ENCODE data around the gene SLC31A2. TPM values are rescaled to one million over a fixed set of nuclear protein-coding genes. Genes with fewer than 3 reads are reported as not detected.
A peak's percentile ranks its signal among the peaks of the same experiment; 100 is the strongest.

SLC31A2 gene
- total RNA-seq, 1 donor from 2014 or later = 6.4 TPM

GRCh38 chr9:113185271-113185670, 34.5 kb downstream of the SLC31A2 start:
- no peak for DNase-seq (ENCODE audit: low read depth in 2 of 2)

GRCh38 chr9:113186137-113186755, 35.4 kb downstream of the SLC31A2 start:
- no peak for DNase-seq (ENCODE audit: low read depth in 2 of 2)

- DNase-seq (ENCODE audit: low read depth in 2 of 2) = peak in 1 of 2 donors; percentile 73
Observed at GRCh38 chr9:113187929-113188595, 37.3 kb downstream of the SLC31A2 start.

- no peak for DNase-seq (ENCODE audit: low read depth in 2 of 2)
Observed at GRCh38 chr9:113192455-113192854, 41.6 kb downstream of the SLC31A2 start.

GRCh38 chr9:113199683-113200329, 49.0 kb downstream of the SLC31A2 start:
- DNase-seq (ENCODE audit: low read depth in 2 of 2) = no peak

GRCh38 chr9:113205432-113205831, 54.6 kb downstream of the SLC31A2 start:
- no peak for DNase-seq (ENCODE audit: low read depth in 2 of 2)

- DNase-seq (ENCODE audit: low read depth in 2 of 2) = no peak
Observed at GRCh38 chr9:113205861-113206260, 55.1 kb downstream of the SLC31A2 start.

GRCh38 chr9:113210815-113211214, 60.0 kb downstream of the SLC31A2 start:
- no peak for DNase-seq (ENCODE audit: low read depth in 2 of 2)

Other genes with a start within 250 kb of the SLC31A2 start
- 0.13 and 0.38 TPM in 2 replicates for gene ZNF883, start 138.8 kb upstream of the SLC31A2 start, total RNA-seq
- 0.77 and 1.4 TPM in 2 replicates for gene ZFP37, start 94.3 kb upstream of the SLC31A2 start, total RNA-seq
- 12.3 and 15.4 TPM in 2 replicates for gene FKBP15, start 70.3 kb downstream of the SLC31A2 start, total RNA-seq
- gene SLC31A1, start 70.5 kb downstream of the SLC31A2 start, total RNA-seq = 13.9 and 15.7 TPM in 2 replicates
- 21.5 and 32.1 TPM in 2 replicates for gene CDC26, start 124.6 kb downstream of the SLC31A2 start, total RNA-seq
- 21.8 and 21.9 TPM in 2 replicates for gene PRPF4, start 124.7 kb downstream of the SLC31A2 start, total RNA-seq
- gene RNF183, start 152.4 kb downstream of the SLC31A2 start, total RNA-seq = not detected in 2 replicates
- gene WDR31, start 189.3 kb downstream of the SLC31A2 start, total RNA-seq = 0.13 and 0.38 TPM in 2 replicates
- gene BSPRY, start 198.5 kb downstream of the SLC31A2 start, total RNA-seq = not detected in 2 replicates
- 4.5 and 11.9 TPM in 2 replicates for gene HDHD3, start 226.0 kb downstream of the SLC31A2 start, total RNA-seq